Naive thymus-derived CD8-positive, alpha-beta T cell (primary cell): ENCODE data around the gene WRAP73. TPM values are rescaled to one million over a fixed set of nuclear protein-coding genes. Genes with fewer than 3 reads are reported as not detected.

Experiments
- ATAC-seq, 2 donors: fragments of 150-1000 bp; cut with Tn5 transposase in 1 of 2; sonication (Bioruptor Pico), chemical (Tn5 transposase) in 1 of 2; 1 replicate in 1 of 2; 2 replicates in 1 of 2; pipeline ENCODE4 v1.10.0; 2021; ENCODE audit warnings: mild to moderate bottlenecking in 2 of 2, moderate library complexity in 2 of 2
- POLR2A ChIA-PET: fragments of 350-600 bp; sonication (Branson Sonifier 250); formaldehyde crosslinking; loops from one replicate; lab custom pipeline; 2021; ENCODE audit warnings: antibody characterized with exemption; lab: Charles Lee
- DNase-seq, 10 donors: peaks; one replicate each; pipeline versions ENCODE4 v3.0.0 to v3.0.0-alpha.2; 2020 to 2022
- H3K27ac Mint-ChIP-seq, 10 donors: one replicate each; pipeline ENCODE4 v1.8.0; 2020 to 2022; ENCODE audit warnings: mild to moderate bottlenecking in 10 of 10, mixed read lengths in 10 of 10, moderate library complexity in 4 of 10, inconsistent platforms in 1 of 10
- H3K27me3 Mint-ChIP-seq, 5 donors: one replicate each; pipeline ENCODE4 v1.8.0; 2021 to 2022; ENCODE audit warnings: mixed read lengths in 5 of 5
- H3K36me3 Mint-ChIP-seq, 3 donors: one replicate each; pipeline ENCODE4 v1.8.0; 2020 to 2022; ENCODE audit warnings: mixed read lengths in 3 of 3, mild to moderate bottlenecking in 2 of 3, inconsistent platforms in 1 of 3
- H3K4me1 Mint-ChIP-seq, 4 donors: one replicate each; pipeline ENCODE4 v1.8.0; 2021 to 2022; ENCODE audit warnings: mixed read lengths in 4 of 4
- H3K4me3 Mint-ChIP-seq, 10 donors: one replicate each; pipeline ENCODE4 v1.8.0; 2020 to 2022; ENCODE audit warnings: mild to moderate bottlenecking in 10 of 10, mixed read lengths in 10 of 10, moderate library complexity in 6 of 10, inconsistent platforms in 1 of 10
- H3K9me3 Mint-ChIP-seq, 9 donors: one replicate each; pipeline ENCODE4 v1.8.0; 2020 to 2022; ENCODE audit warnings: mixed read lengths in 9 of 9, mild to moderate bottlenecking in 3 of 9, inconsistent platforms in 1 of 9, moderate library complexity in 1 of 9
- polyA plus RNA-seq, 3 donors: library from polyadenylated mRNA; unstranded; fragments of 300-500 nt; fragmentation: Illumina TruSeq; gene quantifications; one replicate each; pipeline ENCODE4 v1.2.3, GENCODE V29; 2021
- total RNA-seq, 8 experiments: library from RNA in 2 of 8; stranded (reverse) in 2 of 8; gene quantifications; one replicate each; pipeline ENCODE4 v1.2.3 and lab custom pipeline; 2021 to 2026

Gene WRAP73
- total and polyA plus RNA-seq, 5 experiments from 2014 or later: 26.3 to 46.8 (median 32.1) TPM

DNA sequence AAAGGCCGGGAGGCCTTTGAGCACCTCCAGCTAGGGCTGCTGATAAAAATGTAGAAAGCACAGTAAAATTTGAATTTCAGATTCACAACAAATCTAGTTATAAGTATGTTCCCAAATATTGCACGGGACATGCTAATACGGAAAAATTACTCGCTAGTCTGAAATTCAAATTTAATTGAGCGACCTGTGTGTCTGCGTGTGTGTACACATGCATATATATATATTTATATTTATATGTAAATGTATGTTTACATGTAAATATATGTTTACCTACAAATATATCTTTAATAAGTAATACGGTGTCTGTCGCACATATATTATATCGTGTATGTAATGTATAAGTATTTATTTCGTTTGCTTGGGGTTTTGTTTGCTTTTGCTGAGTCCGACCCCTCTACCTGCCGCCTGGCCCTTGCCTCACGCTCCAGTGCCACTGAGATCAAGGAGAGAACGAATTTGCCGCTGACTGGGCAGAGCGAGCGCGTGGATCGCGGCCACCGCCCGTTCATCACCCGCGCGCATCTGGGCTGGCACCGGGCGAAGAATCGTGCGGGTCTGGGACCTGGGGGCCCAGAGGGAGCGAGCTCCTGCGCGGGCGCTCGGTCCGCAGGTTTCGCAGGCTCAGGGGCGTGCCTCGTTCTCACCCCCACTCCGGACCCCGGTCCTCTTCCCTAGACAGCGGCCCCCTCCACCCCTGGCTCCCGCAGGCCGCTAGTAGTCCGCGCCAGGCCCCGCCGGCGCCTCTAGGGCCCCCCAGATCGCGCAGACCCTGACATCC is 534 bp upstream of the WRAP73 start:
- Mint-ChIP-seq H3K4me3 (peak overlapping the region; percentile 76 to 90 (median 84)), H3K36me3 (peaks cover 0 to 20% (median 7%) of the 10 kb centered on the region in 3 donors), H3K9me3 (no peaks in the 10 kb centered on the region), H3K27ac (peak overlapping the region in 3 of 10 donors; percentile 17 to 80 (median 44)), H3K27me3 (peaks cover 20 to 38% (median 27%) of the 10 kb centered on the region in 5 donors), H3K4me1 (peaks cover 7 to 42% (median 27%) of the 10 kb centered on the region in 4 donors)
- POLR2A ChIA-PET: interaction anchor here (1.3 to 1.4 kb wide), 2 partner anchors 18 to 27 kb away, joined by 3 to 6 read pairs; no protein-coding TSS in a partner anchor
- peak in 2 of 10 donors; percentile 19 to 54 for DNase-seq
- no peak for ATAC-seq

DNA sequence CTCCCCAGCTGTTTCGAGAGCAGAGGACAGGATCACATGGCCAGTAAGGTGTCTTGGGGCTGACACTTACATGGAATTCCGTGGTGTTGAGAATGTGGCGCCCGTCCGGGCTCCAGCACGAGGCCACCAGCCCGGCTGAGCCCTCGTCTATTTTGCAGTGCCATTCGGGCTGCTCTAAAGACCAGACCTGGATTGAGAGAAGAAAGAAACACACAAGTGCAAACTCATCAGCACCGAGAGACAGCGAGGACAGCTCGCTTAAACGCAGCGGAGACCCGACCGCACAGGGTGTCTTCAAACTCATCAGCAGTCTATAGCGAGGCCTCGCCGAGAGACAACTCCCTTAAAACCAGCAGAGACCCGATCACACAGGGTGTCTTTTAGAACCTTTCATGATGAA is 3.3 kb downstream of the WRAP73 start:
- no peak for DNase-seq
- H3K4me1 Mint-ChIP-seq: peaks cover 7 to 41% (median 27%) of the 10 kb centered on the region in 4 donors
- no peak overlapping the region for H3K4me3 Mint-ChIP-seq
- H3K9me3 Mint-ChIP-seq: no peaks in the 10 kb centered on the region
- ATAC-seq: no peak
- peaks cover 4 to 12% (median 5%) of the 10 kb centered on the region in 5 donors for H3K27me3 Mint-ChIP-seq
- POLR2A ChIA-PET: no interaction called here
- no peak overlapping the region for H3K27ac Mint-ChIP-seq
- H3K36me3 Mint-ChIP-seq: peaks cover 0 to 39% (median 17%) of the 10 kb centered on the region in 3 donors

DNA sequence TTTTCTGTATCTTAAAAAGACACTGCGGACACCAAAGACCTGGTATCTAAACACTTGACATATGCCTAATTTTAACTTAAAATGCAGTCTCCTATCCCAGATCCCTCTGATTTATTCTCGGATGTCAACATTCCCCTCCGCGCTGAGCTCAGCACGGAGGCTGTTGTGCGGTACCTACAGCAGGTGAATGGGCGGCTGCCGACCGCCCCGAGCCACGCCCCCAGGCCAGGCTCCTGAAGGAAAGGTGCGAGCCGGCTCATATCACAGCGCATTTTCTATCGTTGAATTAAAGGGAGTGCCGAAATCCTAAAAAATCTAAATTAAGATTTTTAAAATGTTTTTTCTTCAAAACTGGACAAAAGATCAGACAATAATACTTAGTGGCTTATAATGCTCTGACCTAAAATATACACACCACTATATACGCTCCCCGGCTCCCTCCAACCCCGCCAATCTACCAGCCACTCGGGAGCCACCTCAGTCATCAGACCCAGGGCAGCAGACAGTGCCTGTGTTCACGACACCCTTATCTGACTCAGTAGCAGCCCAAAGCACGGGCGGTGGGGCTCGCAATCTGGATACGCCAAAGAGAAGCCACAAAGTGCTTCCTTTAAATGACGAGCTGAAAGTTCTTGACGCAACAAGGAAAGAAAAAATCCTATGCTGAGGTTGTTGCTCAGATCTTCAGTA is 4.1 kb downstream of the WRAP73 start:
- ATAC-seq (no peak), DNase-seq (peak in 1 of 10 donors; percentile 42)
- no peak overlapping the region for H3K27ac Mint-ChIP-seq
- peak overlapping the region in 1 of 10 donors; percentile 69 for H3K4me3 Mint-ChIP-seq
- no peaks in the 10 kb centered on the region for H3K9me3 Mint-ChIP-seq
- H3K4me1 Mint-ChIP-seq: peaks cover 4 to 33% (median 23%) of the 10 kb centered on the region in 4 donors
- peaks cover 0 to 45% (median 17%) of the 10 kb centered on the region in 3 donors for H3K36me3 Mint-ChIP-seq
- POLR2A ChIA-PET: no interaction called here
- H3K27me3 Mint-ChIP-seq: peaks cover 0 to 5% (median 2%) of the 10 kb centered on the region in 5 donors

DNA sequence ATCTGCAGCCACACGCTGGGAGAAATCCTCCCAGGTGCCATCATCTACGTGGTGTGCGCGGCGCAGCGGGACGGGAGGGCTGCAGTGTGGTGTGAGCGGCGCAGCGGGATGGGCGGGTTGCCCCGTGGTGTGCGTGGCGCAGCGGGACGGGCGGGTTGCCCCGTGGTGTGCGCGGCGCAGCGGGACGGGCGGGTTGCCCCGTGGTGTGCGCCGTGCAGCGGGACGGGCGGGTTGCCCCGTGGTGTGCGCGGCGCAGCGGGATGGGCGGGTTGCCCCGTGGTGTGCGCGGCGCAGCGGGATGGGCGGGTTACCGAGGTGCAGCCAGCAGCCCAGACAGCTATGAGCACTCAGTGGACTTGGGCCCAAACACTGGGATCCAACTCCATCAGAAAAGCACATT is 4.7 kb downstream of the WRAP73 start:
- Mint-ChIP-seq H3K4me1 (peaks cover 4 to 28% (median 21%) of the 10 kb centered on the region in 4 donors), H3K9me3 (no peaks in the 10 kb centered on the region), H3K27ac (no peak overlapping the region), H3K36me3 (peaks cover 0 to 45% (median 17%) of the 10 kb centered on the region in 3 donors), H3K4me3 (no peak overlapping the region), H3K27me3 (peaks cover 0 to 2% (median 0%) of the 10 kb centered on the region in 5 donors)
- ATAC-seq (no peak), DNase-seq (no peak)
- POLR2A ChIA-PET: no interaction called here

DNA sequence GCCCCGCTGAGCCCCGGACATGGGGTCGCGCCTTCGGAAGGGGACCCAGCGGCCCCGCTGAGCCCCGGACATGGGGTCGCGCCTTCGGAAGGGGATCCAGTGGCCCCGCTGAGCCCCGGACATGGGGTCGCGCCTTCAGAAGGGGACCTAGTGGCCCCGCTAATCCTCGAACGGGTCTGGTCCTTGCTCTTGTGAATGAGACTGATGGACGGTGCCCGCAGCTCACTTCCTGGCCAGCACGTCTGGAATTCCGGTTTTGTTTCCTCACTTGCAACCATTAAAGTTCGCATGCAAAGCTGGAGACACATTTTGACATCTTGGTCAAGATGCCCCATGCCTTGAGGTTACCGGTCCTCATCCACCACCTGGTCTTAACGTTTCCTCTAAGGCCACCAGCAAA is 5.6 kb downstream of the WRAP73 start:
- Mint-ChIP-seq H3K9me3 (no peaks in the 10 kb centered on the region), H3K27ac (no peak overlapping the region), H3K4me1 (peaks cover 2 to 23% (median 18%) of the 10 kb centered on the region in 4 donors), H3K27me3 (no peaks in the 10 kb centered on the region), H3K4me3 (no peak overlapping the region), H3K36me3 (peaks cover 0 to 45% (median 17%) of the 10 kb centered on the region in 3 donors)
- DNase-seq (no peak), ATAC-seq (no peak)
- POLR2A ChIA-PET: no interaction called here

DNA sequence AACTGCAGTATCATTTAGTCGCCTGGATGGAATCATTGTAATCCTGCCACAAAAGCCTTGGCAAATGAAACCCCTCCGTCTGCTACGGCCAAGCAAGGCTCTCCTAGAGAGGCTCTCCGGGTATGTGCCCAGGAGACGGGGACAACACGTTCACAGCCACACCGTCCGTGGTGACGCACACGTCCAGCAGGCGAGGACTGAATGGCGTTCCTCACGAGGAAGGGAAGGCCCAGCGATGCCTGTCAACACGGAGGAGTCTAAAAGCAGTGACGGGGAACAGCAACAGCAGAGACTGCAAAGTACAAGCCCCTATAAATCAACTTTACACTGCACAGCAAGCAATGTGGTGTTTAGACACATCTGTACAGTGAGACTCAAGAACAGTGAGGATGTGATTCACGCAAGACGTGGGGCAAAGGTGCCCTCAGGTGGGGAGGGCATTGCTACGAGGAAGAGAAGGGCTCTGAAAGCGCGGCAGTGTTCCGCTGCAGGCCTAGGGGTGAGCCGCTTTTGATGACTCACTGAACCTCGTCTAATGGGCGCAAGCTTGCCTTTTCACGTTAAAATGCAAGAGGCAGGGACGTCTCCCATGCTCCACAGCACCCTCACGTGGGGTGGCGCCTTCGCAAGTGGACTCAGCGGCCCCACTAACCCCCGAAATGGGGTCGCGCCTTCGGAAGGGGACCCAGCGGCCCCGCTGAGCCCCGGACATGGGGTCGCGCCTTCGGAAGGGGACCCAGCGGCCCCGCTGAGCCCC is 6.8 kb downstream of the WRAP73 start:
- Mint-ChIP-seq H3K27me3 (no peaks in the 10 kb centered on the region), H3K4me1 (peaks cover 2 to 11% (median 6%) of the 10 kb centered on the region in 4 donors), H3K4me3 (no peak overlapping the region), H3K27ac (no peak overlapping the region), H3K9me3 (no peaks in the 10 kb centered on the region), H3K36me3 (peaks cover 0 to 53% (median 17%) of the 10 kb centered on the region in 3 donors)
- DNase-seq (no peak), ATAC-seq (no peak)
- POLR2A ChIA-PET: no interaction called here

DNA sequence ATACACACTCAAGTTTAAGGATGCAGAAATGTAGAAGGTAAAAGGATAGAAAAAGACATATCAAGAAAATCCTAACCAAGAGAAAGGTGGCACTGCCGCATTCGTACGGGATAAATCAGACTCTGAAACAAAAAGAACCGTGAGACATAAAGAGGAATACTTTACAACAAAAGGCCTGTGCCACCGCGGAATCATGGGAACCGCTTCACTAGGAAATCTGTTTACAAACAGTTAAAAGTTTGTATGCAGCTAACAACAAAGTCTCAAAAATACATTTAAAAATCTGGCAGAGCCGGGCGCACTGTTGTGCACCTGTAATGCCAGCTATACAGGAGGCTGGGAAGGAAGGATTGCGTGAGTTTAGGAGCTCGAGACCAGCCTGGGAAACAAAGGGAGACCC is 8.1 kb downstream of the WRAP73 start:
- no peaks in the 10 kb centered on the region for H3K27me3 Mint-ChIP-seq
- H3K27ac Mint-ChIP-seq: peak overlapping the region in 1 of 10 donors; percentile 79
- no peaks in the 10 kb centered on the region for H3K9me3 Mint-ChIP-seq
- POLR2A ChIA-PET: no interaction called here
- peaks cover 0 to 3% (median 0%) of the 10 kb centered on the region in 4 donors for H3K4me1 Mint-ChIP-seq
- no peak for DNase-seq
- H3K36me3 Mint-ChIP-seq: peaks cover 0 to 54% (median 17%) of the 10 kb centered on the region in 3 donors
- ATAC-seq: no peak
- no peak overlapping the region for H3K4me3 Mint-ChIP-seq

DNA sequence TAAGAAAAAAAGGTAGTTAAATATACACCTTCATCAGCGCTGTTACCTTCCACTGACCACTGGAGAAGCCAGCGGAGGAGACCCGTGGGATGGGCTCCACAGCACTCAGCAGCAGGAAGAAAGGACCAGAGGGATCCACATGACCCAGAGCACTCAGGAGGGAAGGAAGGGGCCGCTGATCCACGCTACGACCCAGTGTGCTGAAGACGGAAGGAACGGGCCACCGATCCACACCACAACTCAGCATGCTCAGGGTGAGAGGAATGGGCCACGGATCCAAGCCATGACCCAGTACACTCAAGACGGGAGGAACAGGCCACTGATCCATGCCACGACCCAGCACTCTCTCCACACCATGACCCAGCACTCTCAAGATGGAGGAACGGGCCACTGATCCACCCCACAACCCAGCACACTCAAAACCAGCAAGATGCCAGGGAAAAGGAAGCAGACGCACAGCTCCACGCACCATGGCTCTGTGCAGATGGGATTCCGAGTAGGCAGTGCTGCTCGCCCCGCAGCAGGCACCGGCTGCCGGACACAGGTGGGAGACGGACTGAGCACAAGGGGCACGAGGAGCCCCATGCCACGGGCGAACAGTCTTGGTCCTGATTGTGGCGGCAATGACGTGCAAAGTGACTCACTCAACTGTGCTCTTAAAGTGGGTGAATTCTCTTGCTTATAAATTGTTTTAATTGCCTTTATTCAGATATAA is 8.7 kb downstream of the WRAP73 start:
- no peaks in the 10 kb centered on the region for H3K9me3 Mint-ChIP-seq
- no peak overlapping the region for H3K27ac Mint-ChIP-seq
- DNase-seq (peak in 1 of 10 donors; percentile 16), ATAC-seq (no peak)
- POLR2A ChIA-PET: no interaction called here
- H3K36me3 Mint-ChIP-seq: peaks cover 0 to 55% (median 21%) of the 10 kb centered on the region in 3 donors
- peaks cover 0 to 3% (median under 1%) of the 10 kb centered on the region in 4 donors for H3K4me1 Mint-ChIP-seq
- no peaks in the 10 kb centered on the region for H3K27me3 Mint-ChIP-seq
- H3K4me3 Mint-ChIP-seq: no peak overlapping the region

DNA sequence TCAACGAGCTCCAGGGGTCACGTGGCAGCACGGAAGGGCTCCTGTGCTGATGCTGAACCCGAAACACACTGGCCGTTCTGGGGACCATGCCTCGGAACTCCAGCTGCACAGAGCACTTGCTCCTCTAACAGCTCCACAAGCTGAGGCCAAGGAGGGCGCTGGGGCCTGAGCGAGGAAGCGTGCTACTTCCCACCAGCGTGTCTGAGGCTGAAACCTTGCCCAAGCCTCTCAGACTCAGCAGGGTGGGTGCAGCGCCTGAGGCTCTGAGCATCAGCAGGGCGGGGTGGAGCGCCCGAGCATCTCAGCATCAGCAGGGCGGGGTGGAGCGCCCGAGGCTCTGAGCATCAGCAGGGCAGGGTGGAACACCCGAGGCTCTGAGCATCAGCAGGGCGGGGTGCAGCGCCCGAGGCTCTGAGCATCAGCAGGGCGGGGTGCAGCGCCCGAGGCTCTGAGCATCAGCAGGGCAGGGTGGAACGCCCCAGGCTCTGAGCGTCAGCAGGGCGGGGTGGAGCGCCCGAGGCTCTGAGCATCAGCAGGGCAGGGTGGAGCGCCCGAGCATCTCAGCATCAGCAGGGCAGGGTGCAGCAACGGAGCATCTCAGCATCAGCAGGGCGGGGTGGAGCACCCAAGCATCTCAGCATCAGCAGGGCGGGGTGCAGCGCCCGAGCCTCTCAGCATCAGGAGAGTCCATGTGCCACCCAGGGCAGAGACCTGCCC is 9.6 kb downstream of the WRAP73 start:
- H3K4me1 Mint-ChIP-seq: peaks cover 0 to 3% (median under 1%) of the 10 kb centered on the region in 4 donors
- DNase-seq (no peak), ATAC-seq (no peak)
- POLR2A ChIA-PET: no interaction called here
- H3K27ac Mint-ChIP-seq: no peak overlapping the region
- H3K9me3 Mint-ChIP-seq: no peaks in the 10 kb centered on the region
- H3K36me3 Mint-ChIP-seq: peaks cover 0 to 57% (median 18%) of the 10 kb centered on the region in 3 donors
- no peaks in the 10 kb centered on the region for H3K27me3 Mint-ChIP-seq
- H3K4me3 Mint-ChIP-seq: no peak overlapping the region

DNA sequence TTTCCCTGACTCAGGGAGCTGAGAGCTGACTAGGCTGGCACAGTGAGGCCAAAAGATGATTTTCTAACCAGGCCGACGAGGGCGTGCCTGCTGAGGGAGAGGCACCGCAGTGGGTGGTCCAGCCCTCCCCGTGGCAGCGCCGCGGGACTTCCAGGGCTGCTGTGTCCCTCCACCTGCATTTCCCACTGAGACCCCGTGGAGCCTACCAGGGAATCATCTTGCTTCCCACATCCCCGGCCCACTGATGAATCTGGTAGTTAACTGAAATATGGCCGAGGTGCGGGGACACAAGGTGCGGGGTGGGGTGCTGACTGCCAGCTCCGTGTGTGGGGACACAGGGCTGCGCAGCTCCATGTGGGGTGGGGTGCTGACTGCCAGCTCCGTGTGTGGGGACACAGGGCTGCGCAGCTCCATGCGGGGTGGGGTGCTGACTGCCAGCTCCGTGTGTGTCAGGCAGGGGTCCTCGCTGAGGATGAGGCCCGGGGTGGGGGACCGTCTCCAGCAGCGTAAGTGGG is 10.4 kb downstream of the WRAP73 start:
- H3K27ac Mint-ChIP-seq: no peak overlapping the region

DNA sequence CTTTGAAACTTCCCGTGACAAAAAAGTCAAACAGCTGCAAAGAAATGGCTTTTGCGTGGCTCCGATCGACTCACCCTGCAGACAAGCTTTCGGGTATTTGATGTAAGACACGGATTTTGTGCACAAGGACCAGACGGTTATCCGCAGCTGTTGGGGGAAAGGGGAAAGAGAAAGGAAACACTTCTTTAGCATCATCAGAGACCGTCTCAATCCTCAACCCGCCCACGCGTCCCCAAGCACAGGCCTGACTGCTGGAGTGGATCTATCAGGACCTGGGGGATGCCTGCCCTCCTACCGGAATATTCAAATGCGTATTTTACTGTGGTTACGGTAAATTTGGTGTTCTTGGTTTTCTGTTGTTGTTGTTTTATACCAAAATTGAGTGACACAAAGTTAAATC is 11.2 kb downstream of the WRAP73 start:
- POLR2A ChIA-PET: interaction anchor here (0.9 kb wide), 1 partner anchor 10 kb away, joined by 3 read pairs; no protein-coding TSS in a partner anchor
- ATAC-seq (no peak), DNase-seq (no peak)
- H3K27ac Mint-ChIP-seq: peak overlapping the region in 1 of 10 donors; percentile 40
- peaks cover 0 to 64% (median 13%) of the 10 kb centered on the region in 3 donors for H3K36me3 Mint-ChIP-seq
- no peaks in the 10 kb centered on the region for H3K27me3 Mint-ChIP-seq
- peaks cover 0 to 4% (median 2%) of the 10 kb centered on the region in 4 donors for H3K4me1 Mint-ChIP-seq
- H3K4me3 Mint-ChIP-seq: no peak overlapping the region
- no peaks in the 10 kb centered on the region for H3K9me3 Mint-ChIP-seq

More for the DNA sequence above, 10.4 kb downstream of the WRAP73 start:
- peaks cover 0 to 60% (median 14%) of the 10 kb centered on the region in 3 donors for H3K36me3 Mint-ChIP-seq
- no peak for ATAC-seq
- peaks cover 0 to 4% (median 2%) of the 10 kb centered on the region in 4 donors for H3K4me1 Mint-ChIP-seq
- no peaks in the 10 kb centered on the region for H3K9me3 Mint-ChIP-seq
- H3K27me3 Mint-ChIP-seq: no peaks in the 10 kb centered on the region
- no peak for DNase-seq
- H3K4me3 Mint-ChIP-seq: no peak overlapping the region
- POLR2A ChIA-PET: no interaction called here
